Fibroblast of peridontal ligament (primary cell): Measurements from ENCODE around the gene EMID1.
A peak's percentile ranks its signal among the peaks of the same experiment; 100 is the strongest.

Source experiments
- DNase-seq: peaks from one replicate; pipeline ENCODE4 v3.0.0-alpha.2; 2010; ENCODE audit errors: extremely low read depth

EMID1 gene

DNA sequence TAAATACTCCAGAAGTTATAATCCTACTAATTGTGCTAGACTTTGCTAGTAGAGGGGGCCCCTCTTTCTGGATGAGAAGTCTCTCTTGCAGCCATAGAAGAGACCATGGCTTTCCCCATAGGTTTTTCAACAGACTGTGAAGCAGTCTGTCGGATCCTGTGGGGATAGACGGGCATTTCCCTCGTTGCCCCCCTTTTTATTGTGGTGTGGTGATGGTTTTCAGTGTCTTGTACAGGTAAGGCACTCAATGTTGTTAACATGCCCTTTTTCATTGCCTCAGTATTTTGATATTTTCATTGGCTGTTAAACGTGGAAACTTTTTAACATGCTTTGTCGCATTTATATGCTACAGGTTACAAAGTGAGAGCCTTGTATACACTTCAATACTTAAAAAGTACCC lies 84.4 kb downstream of the EMID1 start:
- no peak for DNase-seq

DNA sequence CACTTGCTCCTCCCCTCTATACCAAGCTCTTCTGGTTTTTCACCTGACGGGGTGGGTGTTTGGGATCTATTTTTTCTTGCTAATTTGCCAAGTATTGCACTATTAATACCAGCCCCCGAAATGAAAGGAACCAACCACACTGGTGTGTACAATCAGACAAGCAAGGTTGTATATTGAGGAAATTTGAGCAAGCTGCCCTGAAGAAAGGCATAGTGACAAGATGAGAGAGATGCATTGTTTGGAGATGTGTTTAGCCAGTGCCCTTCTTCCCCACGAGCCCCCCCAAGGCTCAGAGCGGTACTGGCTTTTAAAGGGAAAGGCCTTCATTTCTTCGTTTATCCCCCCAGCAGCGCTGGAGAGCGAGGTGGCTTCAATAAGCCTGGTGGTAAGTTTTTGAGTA lies 85.5 kb downstream of the EMID1 start:
- no peak for DNase-seq

DNA sequence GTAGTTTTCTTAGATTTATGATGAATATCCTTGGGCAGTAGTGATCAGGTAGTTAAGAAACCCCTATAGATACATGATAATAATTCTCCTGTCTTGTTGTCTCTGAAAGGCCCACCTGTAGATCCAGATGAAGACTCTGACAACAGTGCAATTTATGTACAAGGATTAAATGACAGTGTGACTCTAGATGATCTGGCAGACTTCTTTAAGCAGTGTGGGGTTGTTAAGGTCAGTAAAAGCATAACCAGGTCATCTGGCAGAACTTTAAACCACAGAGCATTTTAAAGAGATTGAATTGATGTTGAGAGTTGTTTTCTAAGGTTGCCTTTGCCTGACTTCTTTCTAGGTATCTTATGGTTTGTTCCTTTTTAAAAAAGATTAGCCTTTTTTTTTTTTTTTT lies 86.7 kb downstream of the EMID1 start:
- no peak for DNase-seq

DNA sequence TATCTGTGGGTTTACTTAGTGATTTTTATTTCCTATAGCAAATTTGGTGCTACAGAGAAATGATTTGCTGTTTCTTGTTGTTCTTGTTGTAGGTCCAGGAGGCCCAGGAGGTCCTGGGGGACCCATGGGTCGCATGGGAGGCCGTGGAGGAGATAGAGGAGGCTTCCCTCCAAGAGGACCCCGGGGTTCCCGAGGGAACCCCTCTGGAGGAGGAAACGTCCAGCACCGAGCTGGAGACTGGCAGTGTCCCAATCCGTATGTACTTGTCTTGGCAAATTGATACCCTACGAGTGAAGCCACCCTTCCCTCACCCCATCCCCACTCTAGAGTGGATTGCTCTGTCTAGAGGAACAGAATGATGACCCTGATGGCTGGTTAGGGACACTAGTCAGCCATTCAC lies 92.9 kb downstream of the EMID1 start:
- DNase-seq = no peak

DNA sequence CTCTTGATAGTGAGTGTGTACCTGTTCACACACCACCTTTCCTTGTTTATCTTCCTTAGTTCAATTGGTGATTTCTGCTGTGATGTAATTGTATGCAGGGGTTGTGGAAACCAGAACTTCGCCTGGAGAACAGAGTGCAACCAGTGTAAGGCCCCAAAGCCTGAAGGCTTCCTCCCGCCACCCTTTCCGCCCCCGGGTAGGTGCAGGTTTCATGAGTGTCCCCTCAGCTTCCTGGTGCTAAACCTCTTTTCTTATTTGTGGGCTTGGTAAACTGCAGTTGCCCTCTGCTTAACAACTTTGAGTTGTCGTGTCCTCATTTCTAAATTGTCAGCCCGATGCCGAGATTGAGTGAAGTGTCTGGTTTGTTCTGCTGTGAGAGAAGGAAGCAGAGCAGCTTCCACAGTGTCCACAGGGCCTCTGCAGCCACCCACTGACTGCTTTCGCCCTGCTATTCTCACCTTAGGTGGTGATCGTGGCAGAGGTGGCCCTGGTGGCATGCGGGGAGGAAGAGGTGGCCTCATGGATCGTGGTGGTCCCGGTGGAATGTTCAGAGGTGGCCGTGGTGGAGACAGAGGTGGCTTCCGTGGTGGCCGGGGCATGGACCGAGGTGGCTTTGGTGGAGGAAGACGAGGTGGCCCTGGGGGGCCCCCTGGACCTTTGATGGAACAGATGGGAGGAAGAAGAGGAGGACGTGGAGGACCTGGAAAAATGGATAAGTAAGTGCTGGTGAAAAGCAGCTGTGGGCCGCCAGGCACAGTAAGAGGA lies 93.6 kb downstream of the EMID1 start:
- no peak for DNase-seq

DNA sequence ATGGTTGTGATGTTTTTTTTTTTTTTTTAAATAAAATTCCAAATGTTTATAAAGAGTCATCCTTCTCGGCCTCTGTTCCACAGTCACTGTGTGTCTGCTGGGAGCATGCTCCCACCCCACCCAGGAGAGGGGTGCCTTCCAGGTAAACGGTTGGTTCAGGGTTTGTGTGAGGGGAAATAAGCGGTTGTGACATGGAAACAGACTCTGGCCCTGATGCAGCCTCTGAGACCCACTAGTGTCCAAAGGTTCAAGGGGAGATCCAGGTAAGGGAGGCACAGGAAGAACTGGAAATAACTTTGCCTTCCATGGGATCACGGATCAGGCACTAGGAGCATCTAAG lies 94.7 kb downstream of the EMID1 start:
- DNase-seq = no peak

DNA sequence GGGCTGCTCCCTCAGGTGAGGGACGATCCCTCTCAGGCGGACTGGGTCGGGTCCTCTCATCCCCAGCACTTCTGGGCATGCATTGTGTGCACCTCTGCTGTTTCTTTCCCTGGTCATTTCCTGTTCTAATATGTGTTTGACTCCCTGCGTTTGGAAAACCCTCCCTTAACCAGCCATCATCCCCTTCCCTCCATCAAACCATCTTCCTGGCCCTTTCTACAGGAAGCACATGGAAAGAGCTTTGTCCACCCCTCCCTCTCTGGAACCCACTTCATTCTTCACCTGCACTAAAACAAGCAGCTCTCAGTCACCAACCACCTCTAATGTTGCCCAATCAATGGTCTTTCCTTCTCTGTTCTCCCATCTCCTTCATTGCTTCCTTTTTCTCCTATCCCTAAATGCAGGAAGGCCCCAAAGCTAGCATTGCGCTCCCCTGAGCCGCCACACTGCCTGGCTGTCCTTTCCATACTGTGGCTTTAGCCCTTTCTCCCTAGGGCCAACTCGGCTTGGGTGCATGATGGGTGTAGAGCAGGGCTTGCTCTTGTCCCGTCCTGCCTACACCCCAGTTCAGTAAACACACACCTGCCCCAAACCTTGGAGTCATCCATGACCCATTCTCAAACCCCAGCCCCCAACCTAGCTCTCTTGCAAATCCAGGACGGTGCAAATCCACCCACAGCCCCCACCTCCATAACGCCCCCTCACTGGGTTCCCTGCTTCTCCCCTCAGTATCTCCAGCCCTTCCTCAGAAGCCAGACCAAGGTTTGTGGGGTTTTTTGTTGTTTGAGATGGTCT lies 95.3 kb downstream of the EMID1 start:
- no peak for DNase-seq

DNA sequence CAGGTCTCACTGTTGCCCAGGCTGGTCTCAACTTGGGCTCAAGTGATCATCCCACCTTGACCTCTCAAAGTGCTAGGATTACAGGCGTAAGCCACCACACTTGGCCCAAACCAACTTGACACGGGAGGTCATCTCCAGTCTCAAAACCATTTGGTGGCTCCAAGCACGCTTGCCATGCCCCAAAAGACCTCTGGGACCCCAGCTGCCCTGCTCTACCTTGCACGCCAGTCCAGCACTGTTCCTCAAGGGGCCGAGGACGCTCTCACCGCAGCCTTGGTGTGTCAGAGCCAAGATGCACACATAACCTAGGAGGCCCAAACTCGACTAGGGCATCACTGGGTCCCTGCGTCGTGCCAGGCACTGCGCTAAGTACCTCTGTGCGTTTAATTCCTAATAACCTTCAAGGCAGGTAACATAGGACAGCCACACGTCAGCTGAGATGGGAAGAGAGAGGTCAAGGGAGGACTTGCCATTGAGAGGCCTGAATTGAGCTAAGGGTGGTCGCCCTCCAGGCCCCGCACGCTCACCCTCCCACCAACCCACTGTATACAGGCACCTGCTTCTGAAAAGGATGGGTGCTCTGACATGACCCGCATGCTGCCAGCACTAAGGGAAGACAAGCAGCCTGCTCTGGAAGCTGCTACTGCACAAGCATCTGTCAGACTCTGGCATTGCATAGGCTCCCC lies 96.2 kb downstream of the EMID1 start:
- DNase-seq = no peak

DNA sequence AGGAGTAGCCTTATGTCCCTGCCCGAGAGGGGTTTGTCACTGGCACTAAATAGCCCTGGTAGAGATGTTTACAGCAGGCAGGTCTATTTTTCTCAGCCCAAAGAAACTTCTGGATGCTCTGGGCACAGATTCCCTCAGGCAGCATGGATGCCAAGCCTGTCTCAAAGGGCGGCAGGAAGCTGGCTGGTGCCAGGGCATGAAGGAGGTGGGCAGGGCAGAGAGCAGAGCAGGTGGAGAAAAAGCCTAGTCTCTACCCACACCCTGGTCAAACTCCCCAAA lies 96.6 kb downstream of the EMID1 start:
- no peak for DNase-seq

DNA sequence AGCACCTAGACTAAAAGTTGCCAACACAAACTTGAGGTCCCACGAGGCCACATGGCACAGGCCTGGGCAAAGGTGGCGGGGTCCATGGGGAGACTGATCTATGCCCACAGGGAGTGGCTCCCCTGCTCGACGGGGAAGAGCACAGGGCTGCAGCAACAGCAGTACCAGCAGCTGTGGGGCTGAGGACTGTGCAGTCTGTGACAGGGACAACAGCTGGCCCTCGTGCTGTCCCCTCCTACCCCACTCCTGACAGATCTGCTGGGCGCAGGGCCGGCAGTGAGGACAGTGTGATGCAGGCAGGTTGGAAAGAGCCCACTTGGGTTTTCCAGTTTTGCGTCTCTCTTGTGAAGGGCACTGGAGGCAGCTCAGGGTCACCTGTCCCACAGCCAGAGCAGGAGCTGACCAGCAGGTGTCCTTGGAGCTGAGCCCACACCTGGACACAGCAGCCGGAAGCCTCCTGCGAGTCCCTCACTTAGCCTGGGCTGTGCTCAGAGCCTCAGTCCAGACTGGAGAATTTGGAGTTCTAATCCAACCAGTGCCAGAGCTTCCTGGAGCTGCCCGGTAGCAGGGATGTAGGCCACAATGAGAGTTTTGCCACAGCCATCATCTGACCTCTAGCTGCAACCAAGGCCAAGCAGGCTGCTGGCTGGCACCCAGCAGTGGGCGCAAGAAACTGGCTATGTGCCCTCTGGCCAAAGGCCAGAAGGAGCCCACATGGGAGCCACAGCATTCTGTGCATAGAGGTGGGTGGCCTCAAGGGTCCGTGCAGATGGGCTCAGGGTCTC lies 97.2 kb downstream of the EMID1 start:
- no peak for DNase-seq

DNA sequence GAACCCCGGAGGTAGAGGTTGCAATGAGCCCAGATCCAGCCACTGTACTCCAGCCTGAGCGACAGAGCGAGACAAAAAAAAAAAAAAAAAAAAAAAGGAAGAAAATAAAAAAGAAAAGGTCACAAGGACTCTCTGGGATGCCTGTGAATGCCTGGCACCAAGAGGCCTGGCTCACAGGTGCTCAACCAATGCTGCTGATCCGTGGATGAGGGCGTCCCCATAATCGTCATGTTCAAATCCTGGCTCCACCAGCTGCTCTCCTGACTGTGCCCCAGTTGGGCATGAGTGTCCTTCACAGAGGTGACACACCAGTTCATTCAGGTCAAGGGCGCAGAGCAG lies 100.1 kb downstream of the EMID1 start:
- no peak for DNase-seq

DNA sequence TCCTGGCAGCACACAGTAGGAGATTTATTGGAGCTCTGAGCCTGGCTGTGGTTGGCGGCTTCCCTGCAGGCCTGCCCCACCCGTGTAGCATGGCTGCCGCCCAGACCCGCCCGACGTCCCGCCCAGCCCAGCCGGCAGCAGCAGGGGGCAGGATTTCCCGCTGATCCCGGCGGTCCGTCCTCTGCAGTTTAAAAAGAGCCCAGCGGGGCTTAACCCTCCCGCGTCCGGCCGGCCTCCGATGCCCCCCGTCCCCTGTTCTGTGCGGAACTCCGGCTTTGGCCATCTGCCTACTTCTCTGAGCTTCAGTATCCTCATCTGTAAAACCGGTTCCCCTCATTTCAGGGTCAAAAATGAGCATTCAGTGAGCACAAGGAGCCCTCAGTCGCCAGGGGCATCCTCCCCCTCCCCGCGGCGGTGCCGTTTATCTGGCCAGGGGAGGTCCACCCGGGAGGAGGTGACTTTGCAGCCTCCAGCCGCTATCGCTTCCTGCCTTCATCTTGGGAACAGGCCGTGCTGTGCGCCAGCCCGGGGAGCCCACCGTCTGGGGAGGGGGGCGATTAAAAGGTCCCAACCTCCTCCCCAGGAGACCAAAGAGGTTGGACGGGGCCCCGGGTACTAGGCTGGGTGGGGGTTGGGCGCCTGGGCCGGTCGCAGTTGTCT lies 100.6 kb downstream of the EMID1 start, which contains the start of gene GAS2L1:
TSS of gene GAS2L1 (plus strand) at position 476 of the 660 bp plus-strand sequence. CDS start 1,456 bp downstream, outside the sequence.
- peak; percentile 69 for DNase-seq

DNA sequence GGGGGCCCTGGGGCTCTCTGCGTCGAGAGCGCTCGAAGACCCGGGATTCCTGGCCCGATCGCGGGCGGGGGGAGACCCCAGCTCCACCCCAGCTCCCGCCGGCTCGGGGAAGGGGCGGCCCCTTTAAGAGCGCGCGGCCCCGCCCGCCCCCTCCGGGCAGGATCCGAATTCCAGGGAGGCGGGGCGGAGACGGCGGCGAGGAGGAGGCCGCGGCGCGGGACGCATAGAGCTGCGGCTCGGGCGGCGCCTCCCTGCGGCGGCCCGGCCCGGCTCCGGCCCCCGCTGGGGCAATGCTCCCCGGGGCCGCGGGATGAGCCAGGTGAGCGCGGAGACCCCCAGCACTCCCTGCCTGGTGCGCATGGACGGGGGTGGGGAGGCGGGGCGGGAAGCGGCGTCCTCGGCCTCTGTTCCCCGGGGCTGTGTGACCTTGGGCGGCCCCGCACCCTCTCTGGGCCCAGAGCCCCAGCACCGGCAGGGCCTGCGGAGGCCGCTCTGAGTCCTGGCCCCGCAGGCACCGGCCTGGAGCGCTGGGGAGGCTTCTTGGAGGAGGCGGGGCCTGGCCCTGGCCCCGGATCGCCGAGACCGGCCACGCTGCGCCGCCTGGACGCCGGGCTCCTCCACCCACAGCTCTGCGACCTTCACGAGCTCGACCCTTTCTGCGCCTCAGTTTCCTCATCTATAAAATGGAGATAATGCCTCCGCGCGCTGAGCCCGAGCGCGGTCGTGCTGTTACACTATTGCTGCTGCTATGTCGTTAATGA lies 101.3 kb downstream of the EMID1 start:
- DNase-seq = peak; percentile 58

DNA sequence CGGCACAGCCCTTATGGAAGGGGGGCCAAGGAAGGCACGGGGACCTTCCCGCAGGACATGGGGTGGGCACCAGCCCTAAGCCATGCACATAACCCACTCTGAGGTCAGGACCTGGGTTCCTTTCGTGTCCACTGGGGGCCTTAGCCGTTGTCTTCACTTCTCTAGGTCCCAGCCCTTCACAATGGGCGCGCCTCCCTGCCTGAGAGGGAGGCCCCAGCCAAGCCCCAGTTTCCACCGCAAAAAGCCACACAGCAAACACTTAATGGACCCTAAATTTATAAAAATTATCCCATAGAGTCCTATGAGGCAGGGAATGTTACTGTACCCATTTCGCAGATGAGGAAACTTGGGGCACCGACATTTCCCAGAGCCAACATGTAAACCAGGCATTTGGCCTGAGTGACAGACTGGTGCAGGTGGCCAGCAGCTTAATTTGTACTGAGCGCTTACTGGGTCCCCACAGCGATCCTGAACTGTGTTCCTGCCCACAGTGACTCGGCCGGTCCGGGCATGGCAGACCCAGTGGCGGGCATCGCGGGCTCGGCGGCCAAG lies 102.0 kb downstream of the EMID1 start:
- DNase-seq = no peak

DNA sequence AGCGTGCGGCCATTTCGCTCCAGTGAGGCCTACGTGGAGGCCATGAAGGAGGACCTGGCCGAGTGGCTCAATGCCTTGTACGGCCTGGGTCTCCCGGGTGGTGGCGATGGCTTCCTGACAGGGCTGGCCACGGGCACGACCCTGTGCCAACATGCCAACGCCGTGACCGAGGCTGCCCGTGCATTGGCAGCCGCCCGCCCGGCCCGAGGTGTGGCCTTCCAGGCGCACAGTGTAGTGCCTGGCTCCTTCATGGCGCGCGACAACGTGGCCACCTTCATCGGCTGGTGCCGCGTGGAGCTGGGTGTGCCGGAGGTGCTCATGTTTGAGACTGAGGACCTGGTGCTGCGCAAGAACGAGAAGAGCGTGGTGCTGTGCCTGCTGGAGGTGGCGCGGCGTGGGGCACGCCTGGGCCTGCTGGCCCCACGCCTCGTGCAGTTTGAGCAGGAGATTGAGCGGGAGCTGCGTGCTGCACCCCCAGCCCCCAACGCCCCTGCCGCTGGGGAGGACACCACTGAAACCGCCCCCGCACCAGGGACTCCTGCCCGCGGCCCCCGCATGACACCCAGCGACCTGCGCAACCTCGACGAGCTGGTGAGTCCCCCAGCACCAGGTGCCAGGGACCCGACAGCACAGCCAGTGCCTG lies 102.6 kb downstream of the EMID1 start:
- DNase-seq = no peak

DNA sequence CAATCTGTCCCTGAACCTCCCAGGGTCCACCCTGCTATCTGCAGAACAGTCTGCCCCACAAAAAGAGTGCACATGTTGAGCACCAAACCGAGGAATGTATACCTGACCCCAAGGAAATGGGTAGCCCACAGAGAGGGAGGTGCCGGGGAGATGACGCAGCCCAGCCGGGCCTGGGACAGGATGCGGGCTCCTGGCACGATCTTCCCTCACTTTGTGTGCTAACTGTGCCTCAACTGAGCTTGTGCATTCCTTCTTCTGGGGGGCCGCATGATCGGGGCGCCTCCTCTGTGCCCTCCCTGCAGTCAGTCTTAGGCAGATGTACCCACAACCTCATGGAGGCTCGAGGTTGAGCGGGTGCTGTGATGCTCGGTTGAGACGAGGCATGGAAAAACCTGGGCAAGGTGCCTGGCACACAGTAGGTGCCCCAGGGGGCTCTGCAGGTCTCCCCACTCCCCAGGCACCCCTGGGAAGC lies 103.1 kb downstream of the EMID1 start:
- peak; percentile 66 for DNase-seq
